Uterus (tissue), 4 donors: ENCODE results near the gene EFEMP2. TPM values are rescaled to one million over a fixed set of nuclear protein-coding genes. Genes with fewer than 3 reads are reported as not detected.

ENCODE experiments used
- DNase-seq, 2 donors: peaks; one replicate each; pipeline ENCODE4 v3.0.0-alpha.2; 2019 to 2020
- H3K27ac ChIP-seq, 2 donors: fragments of 200-600 bp; sonication (generic); 1 replicate in 1 of 2; 2 replicates in 1 of 2; pipeline ENCODE4 v1.5.1; 2016 to 2018
- H3K27me3 ChIP-seq, 2 donors: fragments of 200-600 bp; sonication (generic); one replicate each; pipeline ENCODE4 v1.5.1; 2018 to 2019; ENCODE audit warnings: control low read depth in 1 of 2
- H3K36me3 ChIP-seq, 2 donors: fragments of 200-600 bp; sonication (generic); one replicate each; pipeline ENCODE4 v1.5.1; 2019; ENCODE audit warnings: control low read depth in 1 of 2
- H3K4me1 ChIP-seq, 2 donors: fragments of 200-600 bp; sonication (generic); one replicate each; pipeline ENCODE4 v1.5.1; 2018 to 2019; ENCODE audit warnings: control low read depth in 1 of 2
- H3K4me3 ChIP-seq, 2 donors: fragments of 200-600 bp; sonication (generic); 1 replicate in 1 of 2; 2 replicates in 1 of 2; pipeline ENCODE4 v1.5.1; 2018 to 2019; ENCODE audit warnings: mild to moderate bottlenecking in 1 of 2
- H3K9me3 ChIP-seq, 2 donors: fragments of 200-600 bp; sonication (generic); one replicate each; pipeline ENCODE4 v1.5.1; 2019; ENCODE audit warnings: control low read depth in 1 of 2
- CTCF ChIP-seq, 4 experiments: fragments of 200-600 bp in 2 of 4; fragments of 450-650 bp in 2 of 4; sonication (generic) in 2 of 4; IDR thresholded peaks; one replicate each; pipeline ENCODE4 v1.5.1; 2016 to 2019; ENCODE audit warnings: antibody characterized with exemption in 4 of 4, mild to moderate bottlenecking in 2 of 4, moderate library complexity in 1 of 4
- POLR2A ChIP-seq, 2 donors: fragments of 450-650 bp; IDR thresholded peaks; one replicate each; pipeline ENCODE4 v1.6.1; 2016; ENCODE audit warnings: antibody characterized with exemption in 2 of 2, mild to moderate bottlenecking in 1 of 2, moderate library complexity in 1 of 2
- intact Hi-C: fragments of 100-400 bp; cut with DNase I; formaldehyde crosslinking; loops from one replicate; pipeline ENCODE4 v1.15.1; 2023; ENCODE audit warnings: low total_unique reads
- total RNA-seq, 4 donors: library from RNA; depleted of rRNA in 3 of 4; stranded (reverse); fragments of >200 nt in 3 of 4; gene quantifications; one replicate each; pipeline versions ENCODE4 v1.1.0 to v1.2.4, GENCODE V29; 2014 to 2023
- donor health status: DM: yes; HTN: yes; CAD: no.

Gene EFEMP2
- total RNA-seq, 4 donors from 2014 or later: 56.1 to 165 (median 87.3) TPM

GRCh38 chr11:65882120-65883057 lies 9.8 kb upstream of the EFEMP2 start:
- DNase-seq: peak in 1 of 2 donors; percentile 16

GRCh38 chr11:65880844-65881421 lies 8.3 kb upstream of the EFEMP2 start:
- DNase-seq: no peak
- no peak for TF ChIP-seq POLR2A (IDR thresholded peaks at IDR 0.05)
- TF ChIP-seq CTCF (IDR thresholded peaks at IDR 0.05): no peak
- Histone ChIP-seq H3K27ac (no peak overlapping the region), H3K4me1 (no peaks in the 10 kb centered on the region), H3K9me3 (no peaks in the 10 kb centered on the region), H3K4me3 (no peak overlapping the region), H3K27me3 (no peaks in the 10 kb centered on the region), H3K36me3 (no peaks in the 10 kb centered on the region)
- intact Hi-C loops: loop anchor here (5.0 kb wide), 1 partner anchor 106 kb away; no protein-coding TSS in a partner anchor

More at GRCh38 chr11:65882120-65883057, 9.8 kb upstream of the EFEMP2 start:
- intact Hi-C loops: loop anchor here (5.0 kb wide), 1 partner anchor 105 kb away; no protein-coding TSS in a partner anchor
- H3K9me3 ChIP-seq: no peaks in the 10 kb centered on the region
- TF ChIP-seq CTCF (IDR thresholded peaks at IDR 0.05): no peak
- no peak for TF ChIP-seq POLR2A (IDR thresholded peaks at IDR 0.05)
- H3K36me3 ChIP-seq: no peaks in the 10 kb centered on the region
- no peak overlapping the region for H3K27ac ChIP-seq
- peaks cover under 1 to 4% of the 10 kb centered on the region in 2 donors for H3K4me1 ChIP-seq
- no peaks in the 10 kb centered on the region for H3K27me3 ChIP-seq
- H3K4me3 ChIP-seq: no peak overlapping the region

GRCh38 chr11:65880027-65880426 lies 7.4 kb upstream of the EFEMP2 start:
- Histone ChIP-seq H3K27me3 (no peaks in the 10 kb centered on the region), H3K9me3 (no peaks in the 10 kb centered on the region), H3K27ac (no peak overlapping the region), H3K4me1 (no peaks in the 10 kb centered on the region), H3K4me3 (no peak overlapping the region), H3K36me3 (no peaks in the 10 kb centered on the region)
- intact Hi-C loops: loop anchor here (5.0 kb wide), 1 partner anchor 107 kb away; no protein-coding TSS in a partner anchor
- peak in 1 of 2 donors; percentile 16 for DNase-seq
- TF ChIP-seq POLR2A (IDR thresholded peaks at IDR 0.05): no peak
- TF ChIP-seq CTCF (IDR thresholded peaks at IDR 0.05): no peak

- no peak for DNase-seq
- Histone ChIP-seq H3K27ac (no peak within 1 kb of the TSS), H3K4me1 (no peaks in the 10 kb centered on the region), H3K4me3 (no peak within 1 kb of the TSS), H3K36me3 (no peaks in the 10 kb centered on the region), H3K9me3 (no peaks in the 10 kb centered on the region), H3K27me3 (no peaks in the 10 kb centered on the region)
- intact Hi-C loops: loop anchor here (5.0 kb wide), 1 partner anchor 108 kb away; no protein-coding TSS in a partner anchor
- TF ChIP-seq POLR2A (IDR thresholded peaks at IDR 0.05): no peak
- no peak for TF ChIP-seq CTCF (IDR thresholded peaks at IDR 0.05)
Measured at GRCh38 chr11:65879617-65880016, 7.0 kb upstream of the EFEMP2 start, which contains the start of gene CTSW. TSS of gene CTSW (plus strand) at chr11:65879837. CDS start at chr11:65879855, 18 bp downstream.
